Keratinocyte (primary cell): Measurements from ENCODE around the gene ZNF354B. TPM values are rescaled to one million over a fixed set of nuclear protein-coding genes. Genes with fewer than 3 reads are reported as not detected.

Experiments
- DNase-seq: peaks from one replicate; pipeline ENCODE4 v3.0.0-alpha.2; 2011; ENCODE audit warnings: low read depth, missing footprints, low spot score
- FAIRE-seq: peaks from 2 replicates; lab custom pipeline; 2011; peaks lifted over from hg19 to GRCh38; lab: Jason Lieb, UNC
- H2AFZ ChIP-seq: 2 replicates; pipeline ENCODE4 v1.6.0; 2012; ENCODE audit warnings: low read length, control low read depth, inconsistent platforms; ENCODE audit not compliant: control insufficient read depth
- H3K27ac ChIP-seq: 2 replicates; pipeline ENCODE4 v1.5.1; 2011; ENCODE audit warnings: low read length; ENCODE audit not compliant: control insufficient read depth, insufficient read depth
- H3K27me3 ChIP-seq: 3 replicates; pipeline ENCODE4 v1.6.0; 2011; ENCODE audit warnings: low read length; ENCODE audit not compliant: control insufficient read depth, insufficient read depth; ENCODE audit errors: extremely low read depth
- H3K36me3 ChIP-seq, 2 experiments: 2 replicates in 1 of 2; 3 replicates in 1 of 2; pipeline ENCODE4 v1.5.1; 2011; ENCODE audit warnings: low read length in 2 of 2, mild to moderate bottlenecking in 1 of 2; ENCODE audit not compliant: control insufficient read depth in 2 of 2, insufficient read depth in 2 of 2; ENCODE audit errors: extremely low read depth in 1 of 2
- H3K4me1 ChIP-seq: 3 replicates; pipeline ENCODE4 v1.5.1; 2011; ENCODE audit warnings: low read length; ENCODE audit not compliant: control insufficient read depth, insufficient read depth; ENCODE audit errors: extremely low read depth
- H3K4me2 ChIP-seq: 3 replicates; pipeline ENCODE4 v1.6.0; 2011; ENCODE audit warnings: low read depth, low read length; ENCODE audit not compliant: control insufficient read depth, insufficient read depth; ENCODE audit errors: extremely low read depth
- H3K4me3 ChIP-seq, 3 experiments: fragments of 200-600 bp in 1 of 3; sonication (generic) in 1 of 3; 2 replicates in 2 of 3; 3 replicates in 1 of 3; pipeline ENCODE4 v1.5.1; 2011 to 2016; ENCODE audit warnings: low read length in 3 of 3, mild to moderate bottlenecking in 3 of 3, control low read depth in 2 of 3, inconsistent platforms in 1 of 3, low read depth in 1 of 3, mixed read lengths in 1 of 3, mixed run types in 1 of 3, moderate library complexity in 1 of 3; ENCODE audit not compliant: control insufficient read depth in 2 of 3, insufficient read depth in 2 of 3; ENCODE audit errors: extremely low read depth in 1 of 3
- H3K79me2 ChIP-seq: 2 replicates; pipeline ENCODE4 v1.6.0; 2012; ENCODE audit warnings: low read length; ENCODE audit not compliant: control insufficient read depth, insufficient read depth
- H3K9ac ChIP-seq: 3 replicates; pipeline ENCODE4 v1.6.0; 2011; ENCODE audit warnings: low read length; ENCODE audit not compliant: control insufficient read depth, insufficient read depth; ENCODE audit errors: extremely low read depth
- H3K9me1 ChIP-seq: 3 replicates; pipeline ENCODE4 v1.6.0; 2011; ENCODE audit warnings: low read length; ENCODE audit not compliant: control insufficient read depth, insufficient read depth; ENCODE audit errors: extremely low read depth
- H3K9me3 ChIP-seq: 2 replicates; pipeline ENCODE4 v1.5.1; 2012; ENCODE audit warnings: low read depth, low read length; ENCODE audit not compliant: control insufficient read depth
- H4K20me1 ChIP-seq: 3 replicates; pipeline ENCODE4 v1.6.0; 2011; ENCODE audit warnings: low read length; ENCODE audit not compliant: control insufficient read depth, insufficient read depth; ENCODE audit errors: extremely low read depth
- dilution Hi-C: fragments of 300-500 bp; cut with MboI; formaldehyde crosslinking; loops from one replicate; pipeline ENCODE4 v1.7.0; 2020; ENCODE audit warnings: low sequenced_read_pairs; ENCODE audit not compliant: extremely low pct_ligation_motif_present
- polyA plus RNA-seq, 5 experiments: library from polyadenylated mRNA; depleted of rRNA in 3 of 5; stranded (reverse) in 3 of 5; stranded (forward) in 1 of 5; unstranded in 1 of 5; fragments of >200 nt; gene quantifications; 1 replicate in 1 of 5; 2 replicates in 3 of 5; 3 replicates in 1 of 5; pipeline versions ENCODE4 v1.2.1 to v1.2.3, GENCODE V29; 2011 to 2012; ENCODE audit warnings: missing spikeins in 2 of 5, low read depth in 1 of 5, low replicate concordance in 1 of 5
- small RNA-seq, 3 experiments: library from RNA; depleted of rRNA; stranded (forward); fragments of <200 nt; gene quantifications; one replicate each; pipeline ENCODE3, GENCODE V24; 2012; ENCODE audit warnings: low read depth in 3 of 3, low replicate concordance in 1 of 3; ENCODE audit not compliant: insufficient read length in 3 of 3
- TF ChIP-seq, protein P1 (sequence below), 3 experiments: IDR thresholded peaks in 1 of 3; conservative IDR thresholded peaks in 1 of 3; optimal IDR thresholded peaks in 1 of 3; 2 replicates in 2 of 3; 3 replicates in 1 of 3; pipeline versions ENCODE3 to v1.5.1; 2011; ENCODE audit warnings: low read length in 3 of 3, mild to moderate bottlenecking in 3 of 3, moderate library complexity in 2 of 3, control low read depth in 1 of 3, inconsistent platforms in 1 of 3; ENCODE audit not compliant: insufficient read depth in 2 of 3; ENCODE audit errors: extremely low read depth in 1 of 3

The ZNF354B gene
- polyA plus RNA-seq, 1 donor (not counting 4 experiments of a cell fraction or from before 2014, with no cell fraction given): 10.2 TPM

DNA sequence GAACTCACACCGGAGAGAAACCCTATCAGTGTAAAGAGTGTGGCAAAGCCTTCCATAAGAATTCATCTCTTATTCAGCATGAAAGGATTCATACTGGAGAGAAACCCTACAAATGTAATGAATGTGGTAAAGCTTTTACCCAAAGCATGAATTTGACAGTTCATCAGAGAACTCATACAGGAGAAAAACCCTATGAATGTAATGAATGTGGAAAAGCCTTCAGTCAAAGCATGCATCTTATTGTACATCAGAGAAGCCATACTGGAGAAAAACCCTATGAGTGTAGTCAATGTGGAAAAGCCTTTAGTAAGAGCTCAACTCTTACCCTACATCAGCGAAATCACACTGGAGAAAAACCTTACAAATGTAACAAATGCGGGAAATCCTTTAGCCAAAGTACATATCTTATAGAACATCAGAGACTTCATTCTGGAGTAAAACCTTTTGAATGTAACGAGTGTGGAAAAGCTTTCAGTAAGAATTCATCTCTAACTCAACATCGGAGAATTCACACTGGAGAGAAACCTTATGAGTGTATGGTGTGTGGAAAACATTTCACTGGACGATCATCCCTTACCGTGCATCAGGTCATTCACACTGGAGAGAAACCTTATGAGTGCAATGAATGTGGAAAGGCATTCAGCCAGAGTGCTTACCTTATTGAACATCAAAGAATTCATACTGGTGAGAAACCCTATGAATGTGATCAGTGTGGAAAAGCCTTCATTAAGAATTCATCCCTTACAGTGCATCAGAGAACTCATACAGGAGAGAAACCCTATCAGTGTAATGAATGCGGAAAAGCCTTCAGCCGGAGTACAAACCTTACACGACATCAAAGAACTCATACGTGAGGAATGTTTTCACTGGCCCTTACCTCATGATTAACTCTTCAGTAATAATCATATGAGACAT, 72.3 kb downstream of the ZNF354B start:
- Histone ChIP-seq H3K27me3 (no peaks in the 10 kb centered on the region), H3K4me2 (no peak overlapping the region), H4K20me1 (no peaks in the 10 kb centered on the region), H3K9me1 (no peaks in the 10 kb centered on the region), H2AFZ (no peak overlapping the region), H3K9me3 (peaks cover 26% of the 10 kb centered on the region), H3K36me3 (no peaks in the 10 kb centered on the region), H3K79me2 (no peaks in the 10 kb centered on the region), H3K9ac (no peak overlapping the region), H3K4me3 (no peak overlapping the region), H3K27ac (no peak overlapping the region), H3K4me1 (no peaks in the 10 kb centered on the region)
- TF ChIP-seq, protein P1, sequence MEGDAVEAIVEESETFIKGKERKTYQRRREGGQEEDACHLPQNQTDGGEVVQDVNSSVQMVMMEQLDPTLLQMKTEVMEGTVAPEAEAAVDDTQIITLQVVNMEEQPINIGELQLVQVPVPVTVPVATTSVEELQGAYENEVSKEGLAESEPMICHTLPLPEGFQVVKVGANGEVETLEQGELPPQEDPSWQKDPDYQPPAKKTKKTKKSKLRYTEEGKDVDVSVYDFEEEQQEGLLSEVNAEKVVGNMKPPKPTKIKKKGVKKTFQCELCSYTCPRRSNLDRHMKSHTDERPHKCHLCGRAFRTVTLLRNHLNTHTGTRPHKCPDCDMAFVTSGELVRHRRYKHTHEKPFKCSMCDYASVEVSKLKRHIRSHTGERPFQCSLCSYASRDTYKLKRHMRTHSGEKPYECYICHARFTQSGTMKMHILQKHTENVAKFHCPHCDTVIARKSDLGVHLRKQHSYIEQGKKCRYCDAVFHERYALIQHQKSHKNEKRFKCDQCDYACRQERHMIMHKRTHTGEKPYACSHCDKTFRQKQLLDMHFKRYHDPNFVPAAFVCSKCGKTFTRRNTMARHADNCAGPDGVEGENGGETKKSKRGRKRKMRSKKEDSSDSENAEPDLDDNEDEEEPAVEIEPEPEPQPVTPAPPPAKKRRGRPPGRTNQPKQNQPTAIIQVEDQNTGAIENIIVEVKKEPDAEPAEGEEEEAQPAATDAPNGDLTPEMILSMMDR (optimal IDR thresholded peaks at IDR 0.05 in 1 of 3, IDR thresholded peaks at IDR 0.05 in 1 of 3, conservative IDR thresholded peaks at IDR 0.05 in 1 of 3; ENCODE audit: extremely low read depth in 1 of 3, insufficient read depth in 2 of 3, low read length in 3 of 3): no peak
- FAIRE-seq (no peak), DNase-seq (no peak)
- dilution Hi-C loops: no loop called here

Small RNA genes lying within 50 kb of the gene (small RNA-seq; reads per million reads assigned to genes)
- gene AC126915.2 (0 reads per million in 3 experiments), gene AC126915.3 (0 reads per million in 3 experiments)

Other genes with a start within 250 kb of the ZNF354B start
- gene CLK4, start 232.9 kb upstream of the ZNF354B start, polyA plus RNA-seq: 10.7 to 17.3 TPM (median 11.6 TPM) in 3 replicates
- gene ZNF354A, start 129.3 kb upstream of the ZNF354B start, polyA plus RNA-seq: 6.8 to 11.1 TPM (median 10.5 TPM) in 3 replicates
- gene ZFP2, start 36.0 kb downstream of the ZNF354B start, polyA plus RNA-seq: 0.32 to 0.54 TPM (median 0.52 TPM) in 3 replicates
- 0.07 to 0.15 TPM (median 0.08 TPM) in 3 replicates for gene ZNF454, start 81.2 kb downstream of the ZNF354B start, polyA plus RNA-seq
- gene GRM6, start 135.4 kb downstream of the ZNF354B start, polyA plus RNA-seq: not detected in 3 replicates
- gene ZNF879, start 163.9 kb downstream of the ZNF354B start, polyA plus RNA-seq: 1.8 to 2.5 TPM (median 2.2 TPM) in 3 replicates
- 1.8 to 2.7 TPM (median 2.4 TPM) in 3 replicates for gene ZNF354C, start 200.4 kb downstream of the ZNF354B start, polyA plus RNA-seq